ENCODE results near the gene GNE.

DNA sequence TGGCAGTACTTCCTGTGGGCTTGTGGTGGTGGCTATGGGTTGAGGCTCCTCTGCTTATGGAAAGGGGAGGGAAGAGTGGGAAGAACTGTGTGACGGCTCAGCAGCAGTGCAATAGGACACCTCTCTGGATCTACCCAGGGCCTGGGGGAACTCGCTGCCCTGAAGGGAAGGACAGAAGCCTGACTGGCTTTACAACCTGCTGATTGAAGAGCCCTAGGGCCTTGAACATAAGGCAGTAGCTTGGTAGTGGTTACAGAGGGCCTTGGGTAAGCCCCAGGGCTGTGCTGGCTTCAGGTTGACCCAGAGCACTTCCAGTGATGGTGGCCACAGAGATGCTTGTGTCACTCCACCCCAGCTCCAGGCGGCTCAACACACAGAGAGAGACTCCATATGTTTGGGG is 83.5 kb downstream of the GNE start:
- TF ChIP-seq, protein P1, sequence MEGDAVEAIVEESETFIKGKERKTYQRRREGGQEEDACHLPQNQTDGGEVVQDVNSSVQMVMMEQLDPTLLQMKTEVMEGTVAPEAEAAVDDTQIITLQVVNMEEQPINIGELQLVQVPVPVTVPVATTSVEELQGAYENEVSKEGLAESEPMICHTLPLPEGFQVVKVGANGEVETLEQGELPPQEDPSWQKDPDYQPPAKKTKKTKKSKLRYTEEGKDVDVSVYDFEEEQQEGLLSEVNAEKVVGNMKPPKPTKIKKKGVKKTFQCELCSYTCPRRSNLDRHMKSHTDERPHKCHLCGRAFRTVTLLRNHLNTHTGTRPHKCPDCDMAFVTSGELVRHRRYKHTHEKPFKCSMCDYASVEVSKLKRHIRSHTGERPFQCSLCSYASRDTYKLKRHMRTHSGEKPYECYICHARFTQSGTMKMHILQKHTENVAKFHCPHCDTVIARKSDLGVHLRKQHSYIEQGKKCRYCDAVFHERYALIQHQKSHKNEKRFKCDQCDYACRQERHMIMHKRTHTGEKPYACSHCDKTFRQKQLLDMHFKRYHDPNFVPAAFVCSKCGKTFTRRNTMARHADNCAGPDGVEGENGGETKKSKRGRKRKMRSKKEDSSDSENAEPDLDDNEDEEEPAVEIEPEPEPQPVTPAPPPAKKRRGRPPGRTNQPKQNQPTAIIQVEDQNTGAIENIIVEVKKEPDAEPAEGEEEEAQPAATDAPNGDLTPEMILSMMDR (IDR thresholded peaks at IDR 0.05), result no peak
- TF ChIP-seq POLR2A (IDR thresholded peaks at IDR 0.05), result no peak
